ENCODE data around the gene MMEL1.
"Not testable (repeated sequence)": the region's sequence is repeated elsewhere in the genome, so short reads cannot be mapped to it uniquely, and the experiment has no call there.

Gene MMEL1, protein sequence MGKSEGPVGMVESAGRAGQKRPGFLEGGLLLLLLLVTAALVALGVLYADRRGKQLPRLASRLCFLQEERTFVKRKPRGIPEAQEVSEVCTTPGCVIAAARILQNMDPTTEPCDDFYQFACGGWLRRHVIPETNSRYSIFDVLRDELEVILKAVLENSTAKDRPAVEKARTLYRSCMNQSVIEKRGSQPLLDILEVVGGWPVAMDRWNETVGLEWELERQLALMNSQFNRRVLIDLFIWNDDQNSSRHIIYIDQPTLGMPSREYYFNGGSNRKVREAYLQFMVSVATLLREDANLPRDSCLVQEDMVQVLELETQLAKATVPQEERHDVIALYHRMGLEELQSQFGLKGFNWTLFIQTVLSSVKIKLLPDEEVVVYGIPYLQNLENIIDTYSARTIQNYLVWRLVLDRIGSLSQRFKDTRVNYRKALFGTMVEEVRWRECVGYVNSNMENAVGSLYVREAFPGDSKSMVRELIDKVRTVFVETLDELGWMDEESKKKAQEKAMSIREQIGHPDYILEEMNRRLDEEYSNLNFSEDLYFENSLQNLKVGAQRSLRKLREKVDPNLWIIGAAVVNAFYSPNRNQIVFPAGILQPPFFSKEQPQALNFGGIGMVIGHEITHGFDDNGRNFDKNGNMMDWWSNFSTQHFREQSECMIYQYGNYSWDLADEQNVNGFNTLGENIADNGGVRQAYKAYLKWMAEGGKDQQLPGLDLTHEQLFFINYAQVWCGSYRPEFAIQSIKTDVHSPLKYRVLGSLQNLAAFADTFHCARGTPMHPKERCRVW

GRCh38 chr1:2632561-2633361, at the start of gene MMEL1:
Gene MMEL1, minus strand, starts transcription at chr1:2633016. Its CDS starts 3,532 bp downstream, at chr1:2629484.
- DNase-seq (ENCODE audit: low read depth), result no peak

- not testable (repeated sequence) for DNase-seq (ENCODE audit: low read depth)
Observed at GRCh38 chr1:2676726-2677125, 43.9 kb upstream of the MMEL1 start.

DNA sequence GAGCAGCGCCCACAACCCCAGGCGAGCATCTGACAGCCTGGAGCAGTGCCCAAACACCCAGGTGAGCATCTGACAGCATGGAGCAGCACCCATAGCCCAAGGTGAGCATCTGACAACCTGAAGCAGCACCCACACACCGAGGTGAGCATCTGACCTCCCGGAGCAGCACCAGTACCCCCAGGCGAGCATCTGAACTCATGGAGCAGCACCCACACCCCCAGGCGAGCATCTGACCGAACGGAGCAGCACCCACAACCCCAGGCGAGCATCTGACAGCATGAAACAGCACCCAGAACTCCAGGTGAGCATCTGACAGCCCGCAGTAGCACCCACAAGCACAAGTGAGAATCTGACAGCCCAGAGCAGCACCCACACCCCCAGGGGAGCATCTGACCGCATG, 38.8 kb upstream of the MMEL1 start:
- DNase-seq (ENCODE audit: low read depth), result not testable (repeated sequence)

GRCh38 chr1:2659806-2660205, 27.0 kb upstream of the MMEL1 start:
- not testable (repeated sequence) for DNase-seq (ENCODE audit: low read depth)

GRCh38 chr1:2657909-2658308, 25.1 kb upstream of the MMEL1 start:
- DNase-seq (ENCODE audit: low read depth), result not testable (repeated sequence)

DNA sequence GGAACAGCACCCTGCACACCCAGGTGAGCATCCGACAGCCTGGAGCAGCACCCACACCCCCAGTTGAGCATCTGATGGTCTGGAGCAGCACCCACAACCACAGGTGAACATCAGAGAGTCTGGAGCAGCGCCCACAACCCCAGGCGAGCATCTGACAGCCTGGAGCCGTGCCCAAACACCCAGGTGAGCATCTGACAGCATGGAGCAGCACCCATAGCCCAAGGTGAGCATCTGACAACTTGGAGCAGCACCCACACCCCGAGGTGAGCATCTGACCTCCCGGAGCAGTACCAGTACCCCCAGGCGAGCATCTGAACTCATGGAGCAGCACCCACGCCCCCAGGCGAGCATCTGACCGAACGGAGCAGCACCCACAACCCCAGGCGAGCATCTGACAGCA, 24.3 kb upstream of the MMEL1 start:
- DNase-seq (ENCODE audit: low read depth), result not testable (repeated sequence)

DNA sequence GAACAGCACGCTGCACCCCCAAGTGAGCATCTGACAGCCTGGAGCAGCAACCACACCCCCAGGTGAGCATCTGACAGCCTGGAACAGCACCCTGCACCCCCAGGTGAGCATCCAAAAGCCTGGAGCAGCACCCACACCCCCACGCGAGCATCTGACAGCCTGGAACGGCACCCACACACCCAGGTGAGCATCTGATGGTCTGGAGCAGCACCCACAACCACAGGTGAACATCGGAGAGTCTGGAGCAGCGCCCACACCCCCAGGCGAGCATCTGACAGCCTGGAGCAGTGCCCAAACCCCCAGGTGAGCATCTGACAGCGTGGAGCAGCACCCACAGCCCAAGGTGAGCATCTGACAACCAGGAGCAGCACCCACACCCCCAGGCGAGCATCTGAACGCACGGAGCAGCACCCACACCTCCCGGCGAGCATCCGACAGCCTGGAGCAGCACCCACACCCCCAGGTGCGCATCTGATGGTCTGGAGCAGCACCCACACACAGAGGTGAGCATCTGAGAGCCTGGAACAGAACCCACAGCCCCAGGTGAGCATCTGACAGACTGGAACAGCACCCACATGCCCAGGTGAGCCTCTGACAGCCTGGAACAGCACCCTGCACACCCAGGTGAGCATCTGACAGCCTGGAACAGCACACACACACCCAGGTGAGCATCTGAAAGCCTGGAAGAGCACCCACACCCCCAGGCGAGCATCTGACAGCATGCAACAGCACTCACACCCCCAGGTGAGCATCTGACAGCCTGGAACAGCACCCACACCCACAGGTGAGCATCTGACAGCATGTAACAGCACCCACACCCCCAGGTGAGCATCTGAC, 23.0 kb upstream of the MMEL1 start:
- not testable (repeated sequence) for DNase-seq (ENCODE audit: low read depth)

DNA sequence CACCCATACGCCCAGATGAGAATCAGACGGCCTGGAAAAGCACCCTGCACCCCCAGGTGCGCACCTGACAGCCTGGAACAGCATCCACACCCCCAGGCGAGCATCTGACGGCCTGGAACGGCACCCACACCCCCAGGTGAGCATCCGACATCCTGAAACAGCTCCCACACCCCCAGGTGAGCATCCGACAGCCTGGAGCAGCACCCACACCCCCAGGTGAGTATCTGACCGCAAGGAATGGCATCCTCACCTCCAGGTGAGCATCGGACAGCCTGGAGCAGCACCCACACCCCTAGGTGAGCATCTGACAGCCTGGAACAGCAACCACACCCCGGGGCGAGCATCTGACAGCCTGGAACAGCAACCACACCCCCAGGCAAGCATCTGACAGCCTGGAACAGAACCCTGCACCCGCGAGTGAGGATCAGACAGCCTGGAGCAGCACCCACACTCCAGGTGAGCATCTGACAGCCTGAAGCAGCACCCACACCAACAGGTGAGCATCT, 21.7 kb upstream of the MMEL1 start:
- DNase-seq (ENCODE audit: low read depth), result not testable (repeated sequence)

DNA sequence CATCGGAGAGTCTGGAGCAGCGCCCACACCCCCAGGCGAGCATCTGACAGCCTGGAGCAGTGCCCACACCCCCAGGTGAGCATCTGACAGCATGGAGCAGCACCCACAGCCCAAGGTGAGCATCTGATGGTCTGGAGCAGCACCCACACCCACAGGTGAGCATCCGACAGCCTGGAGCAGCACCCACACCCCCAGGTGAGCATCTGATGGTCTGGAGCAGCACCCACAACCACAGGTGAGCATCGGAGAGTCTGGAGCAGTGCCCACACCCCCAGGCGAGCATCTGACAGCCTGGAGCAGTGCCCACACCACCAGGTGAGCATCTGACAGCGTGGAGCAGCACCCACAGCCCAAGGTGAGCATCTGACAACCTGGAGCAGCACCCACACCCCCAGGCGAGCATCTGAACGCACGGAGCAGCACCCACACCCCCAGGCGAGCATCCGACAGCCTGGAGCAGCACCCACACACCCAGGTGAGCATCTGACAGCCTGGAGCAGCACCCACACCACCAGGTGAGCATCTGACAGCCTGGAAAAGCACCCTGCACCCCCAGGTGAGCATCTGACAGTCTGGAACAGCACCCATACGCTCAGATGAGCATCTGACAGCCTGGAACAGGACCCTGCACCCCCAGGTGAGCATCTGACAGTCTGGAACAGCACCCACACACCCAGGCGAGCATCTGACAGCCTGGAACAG, 21.1 kb upstream of the MMEL1 start:
- DNase-seq (ENCODE audit: low read depth), result not testable (repeated sequence)

DNA sequence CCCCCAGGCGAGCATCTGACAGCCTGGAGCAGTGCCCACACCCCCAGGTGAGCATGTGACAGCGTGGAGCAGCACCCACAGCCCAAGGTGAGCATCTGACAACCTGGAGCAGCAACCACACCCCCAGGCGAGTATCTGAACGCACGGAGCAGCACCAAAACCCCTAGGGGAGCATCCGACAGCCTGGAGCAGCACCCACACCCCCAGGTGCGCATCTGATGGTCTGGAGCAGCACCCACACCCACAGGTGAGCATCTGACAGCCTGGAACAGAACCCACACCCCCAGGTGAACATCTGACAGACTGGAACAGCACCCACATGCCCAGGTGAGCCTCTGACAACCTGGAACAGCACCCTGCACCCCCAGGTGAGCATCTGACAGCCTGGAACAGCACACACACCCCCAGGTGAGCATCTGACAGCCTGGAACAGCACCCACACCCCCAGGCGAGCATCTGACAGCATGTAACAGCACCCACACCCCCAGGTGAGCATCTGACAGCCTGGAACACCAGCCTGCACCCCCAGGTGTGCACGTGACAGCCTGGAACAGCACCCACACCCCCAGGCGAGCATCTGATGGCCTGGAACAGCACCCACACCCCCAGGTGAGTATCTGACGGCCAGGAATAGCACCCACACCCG, 20.2 kb upstream of the MMEL1 start:
- not testable (repeated sequence) for DNase-seq (ENCODE audit: low read depth)

DNA sequence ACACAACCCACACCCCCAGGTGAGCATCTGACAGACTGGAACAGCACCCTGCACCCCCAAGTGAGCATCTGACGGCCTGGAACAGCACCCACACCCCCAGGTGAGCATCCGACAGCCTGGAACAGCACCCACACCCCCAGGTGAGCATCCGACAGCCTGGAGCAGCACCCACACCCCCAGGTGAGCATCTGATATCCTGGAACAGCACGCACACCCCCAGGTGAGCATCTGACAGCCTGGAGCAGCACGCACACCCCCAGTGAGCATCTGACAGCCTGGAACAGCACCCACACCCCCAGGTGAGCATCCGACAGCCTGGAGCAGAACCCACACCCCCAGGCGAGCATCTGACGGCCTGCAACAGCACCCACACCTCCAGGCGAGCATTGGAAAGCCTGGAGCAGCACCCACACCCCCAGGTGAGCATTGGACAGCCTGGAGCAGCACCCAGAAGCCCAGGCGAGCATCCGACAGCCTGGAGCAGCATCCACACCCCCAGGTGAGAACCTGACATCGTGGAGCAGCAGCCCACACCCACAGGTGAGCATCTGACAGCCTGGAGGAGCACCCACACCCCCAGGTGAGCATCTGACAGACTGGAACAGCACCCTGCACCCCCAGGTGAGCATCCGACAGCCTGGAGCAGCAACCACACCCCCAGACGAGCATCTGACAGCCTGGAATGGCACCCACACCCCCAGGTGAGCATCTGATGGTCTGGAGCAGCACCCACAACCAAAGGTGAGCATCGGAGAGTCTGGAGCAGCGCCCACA, 19.5 kb upstream of the MMEL1 start:
- not testable (repeated sequence) for DNase-seq (ENCODE audit: low read depth)

GRCh38 chr1:2650967-2651645, 18.3 kb upstream of the MMEL1 start:
- no peak for DNase-seq (ENCODE audit: low read depth)

- DNase-seq (ENCODE audit: low read depth), result no peak
Observed at GRCh38 chr1:2646837-2647236, 14.0 kb upstream of the MMEL1 start.

DNA sequence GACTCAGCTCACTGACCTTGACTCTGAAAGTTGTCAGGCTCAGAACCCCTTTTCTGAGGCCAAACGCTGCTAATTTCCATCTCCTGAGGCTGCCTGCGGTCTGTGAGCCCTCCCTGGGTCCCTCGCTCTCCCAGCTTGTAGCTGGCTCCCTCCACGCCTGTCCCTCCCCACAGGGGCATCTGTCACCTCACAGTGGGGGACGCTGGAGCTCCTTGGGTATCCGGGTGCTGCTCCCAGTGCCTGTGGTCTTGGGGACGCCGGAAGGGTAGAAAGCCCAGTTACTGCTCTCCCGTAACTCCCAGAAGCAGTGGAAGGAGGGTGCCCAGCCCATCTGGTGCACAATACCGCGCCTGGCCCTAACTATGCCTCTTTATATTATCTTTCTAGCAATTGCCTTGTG, 13.0 kb upstream of the MMEL1 start:
- DNase-seq (ENCODE audit: low read depth), result no peak

GRCh38 chr1:2645143-2645542, 12.3 kb upstream of the MMEL1 start:
- no peak for DNase-seq (ENCODE audit: low read depth)

- DNase-seq (ENCODE audit: low read depth), result no peak
Observed at GRCh38 chr1:2644591-2645101, 11.8 kb upstream of the MMEL1 start.

DNA sequence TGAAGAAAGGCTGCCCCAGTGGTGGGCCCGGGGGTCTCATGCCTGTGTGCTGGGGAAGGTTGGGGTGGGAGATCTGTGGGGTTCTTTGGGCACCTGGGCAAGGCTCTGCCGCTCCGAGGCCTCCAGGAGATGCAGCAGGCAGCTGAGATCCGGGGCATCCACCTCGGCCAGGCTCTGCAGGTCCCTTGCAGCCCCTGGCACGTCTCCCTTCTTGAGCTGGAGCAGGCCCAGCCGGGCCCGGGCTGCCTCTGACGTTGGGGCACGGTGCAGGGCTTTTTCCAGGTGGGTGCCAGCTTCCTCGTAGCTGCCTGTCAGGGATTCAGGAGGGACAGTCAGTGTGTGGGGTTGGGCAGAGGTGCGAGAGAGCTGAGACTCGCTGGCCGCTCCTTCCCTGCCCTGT, 11.4 kb upstream of the MMEL1 start:
- DNase-seq (ENCODE audit: low read depth), result no peak

DNA sequence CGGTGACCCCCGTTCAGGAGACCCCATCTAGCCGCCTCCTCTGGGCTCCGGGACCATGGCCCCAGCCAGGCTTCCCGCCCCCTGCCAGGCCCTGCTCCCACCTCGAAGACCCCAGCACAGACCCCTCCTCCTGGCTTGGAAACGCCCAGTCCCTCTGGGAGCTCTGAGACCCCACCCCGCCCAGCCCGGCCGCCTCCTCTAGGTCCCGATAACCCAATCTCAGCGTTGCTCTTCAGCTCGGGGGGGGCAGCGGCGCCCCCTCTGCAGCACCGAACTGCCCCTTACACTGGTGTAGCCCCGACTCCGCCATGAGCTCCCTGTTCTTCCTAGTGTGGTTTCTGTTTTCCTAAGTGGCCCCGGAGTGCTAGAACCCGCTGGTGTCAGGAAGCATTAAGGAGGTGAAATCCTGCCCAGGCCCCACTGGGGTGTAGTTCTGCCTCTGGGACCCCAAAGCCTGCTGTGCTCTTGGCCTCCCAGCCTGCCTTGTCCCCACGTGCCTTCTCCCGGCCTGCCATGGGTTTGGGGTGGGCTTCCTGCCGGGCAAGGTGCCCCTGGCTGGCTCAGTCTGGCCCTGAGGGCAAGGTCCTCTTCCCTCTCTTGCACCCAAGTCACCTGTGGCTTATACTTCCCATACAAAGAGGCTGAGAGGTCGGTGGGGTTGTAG, 10.7 kb upstream of the MMEL1 start:
- DNase-seq (ENCODE audit: low read depth), result no peak

Data from stimulated activated CD4-positive, alpha-beta T cell treated with anti-CD3 and anti-CD28 coated beads, Interleukin-2, amount 100 ng/mL, for 4 hours (primary cell).